ENCODE results near the gene IL16. TPM values are rescaled to one million over a fixed set of nuclear protein-coding genes. Genes with fewer than 3 reads are reported as not detected.

The IL16 gene
- total and polyA plus RNA-seq, 2 donors (not counting 1 experiment from before 2014, with no cell fraction given), result 181 to 287 TPM

DNA sequence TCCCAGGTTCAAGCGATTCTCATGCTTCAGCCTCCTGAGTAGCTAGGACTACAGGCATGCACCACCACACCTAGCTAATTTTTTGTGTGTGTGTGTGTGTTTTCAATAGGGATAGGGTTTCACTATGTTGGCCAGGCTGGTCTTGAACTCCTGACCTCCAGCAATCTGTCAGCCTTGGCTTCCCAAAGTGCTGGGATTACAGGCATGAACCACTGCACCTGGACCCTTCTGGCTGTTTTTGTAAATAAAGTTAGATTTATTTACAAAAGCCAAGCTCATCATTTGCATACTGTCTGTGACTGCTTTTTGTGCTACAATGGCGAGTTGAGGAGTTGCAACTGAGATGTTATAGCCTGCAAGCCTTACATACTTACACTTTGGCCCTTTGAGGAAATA is 28.6 kb upstream of the IL16 start:
- Histone ChIP-seq H2AFZ (ENCODE audit: insufficient read depth, low read depth, low read length, poor library complexity, severe bottlenecking) (no peak overlapping the region), H3K4me3 (ENCODE audit: control extremely low read depth in 1 of 5, extremely low read depth in 1 of 5, insufficient read depth in 1 of 5, low read depth in 2 of 5, low read length in 4 of 5) (no peak overlapping the region), H3K27me3 (replicated peaks in 1 of 4; ENCODE audit: control extremely low read depth in 1 of 4, control insufficient read depth in 3 of 4, insufficient read depth in 4 of 4, low read length in 3 of 4) (peaks cover 0 to 13% (median 0%) of the 10 kb centered on the region in 4 experiments), H3K9me3 (ENCODE audit: control extremely low read depth in 1 of 3, control insufficient read depth in 2 of 3, insufficient read depth in 1 of 3, low read length in 2 of 3) (no peaks in the 10 kb centered on the region), H3K79me2 (ENCODE audit: control insufficient read depth, insufficient read depth, low read length) (no peaks in the 10 kb centered on the region), H3K9ac (ENCODE audit: low read length) (no peak overlapping the region), H3K27ac (ENCODE audit: low read length in 2 of 2) (no peak overlapping the region), H3K4me2 (replicated peaks; ENCODE audit: low read depth, low read length, poor library complexity, severe bottlenecking) (no peak overlapping the region), H3K36me3 (replicated peaks in 1 of 2; ENCODE audit: control extremely low read depth in 1 of 2, control insufficient read depth in 1 of 2, extremely low read depth in 1 of 2, insufficient read depth in 2 of 2, low read length in 1 of 2) (no peaks in the 10 kb centered on the region), H3K4me1 (ENCODE audit: control insufficient read depth in 2 of 2, insufficient read depth in 2 of 2, low read length in 2 of 2) (no peaks in the 10 kb centered on the region), H4K20me1 (ENCODE audit: control insufficient read depth, insufficient read depth, low read length, poor library complexity, severe bottlenecking) (no peaks in the 10 kb centered on the region)
- DNase-seq (no peak), ATAC-seq (ENCODE audit: low read depth) (no peak)
- peaks cover 24% of the 10 kb centered on the region for H3K27me3 Mint-ChIP-seq
- no peak overlapping the region for H3K27ac Mint-ChIP-seq
- H3K4me3 Mint-ChIP-seq, result no peak overlapping the region
- H3K9me3 Mint-ChIP-seq (ENCODE audit: insufficient read depth), result no peaks in the 10 kb centered on the region
- TF ChIP-seq, protein P1, sequence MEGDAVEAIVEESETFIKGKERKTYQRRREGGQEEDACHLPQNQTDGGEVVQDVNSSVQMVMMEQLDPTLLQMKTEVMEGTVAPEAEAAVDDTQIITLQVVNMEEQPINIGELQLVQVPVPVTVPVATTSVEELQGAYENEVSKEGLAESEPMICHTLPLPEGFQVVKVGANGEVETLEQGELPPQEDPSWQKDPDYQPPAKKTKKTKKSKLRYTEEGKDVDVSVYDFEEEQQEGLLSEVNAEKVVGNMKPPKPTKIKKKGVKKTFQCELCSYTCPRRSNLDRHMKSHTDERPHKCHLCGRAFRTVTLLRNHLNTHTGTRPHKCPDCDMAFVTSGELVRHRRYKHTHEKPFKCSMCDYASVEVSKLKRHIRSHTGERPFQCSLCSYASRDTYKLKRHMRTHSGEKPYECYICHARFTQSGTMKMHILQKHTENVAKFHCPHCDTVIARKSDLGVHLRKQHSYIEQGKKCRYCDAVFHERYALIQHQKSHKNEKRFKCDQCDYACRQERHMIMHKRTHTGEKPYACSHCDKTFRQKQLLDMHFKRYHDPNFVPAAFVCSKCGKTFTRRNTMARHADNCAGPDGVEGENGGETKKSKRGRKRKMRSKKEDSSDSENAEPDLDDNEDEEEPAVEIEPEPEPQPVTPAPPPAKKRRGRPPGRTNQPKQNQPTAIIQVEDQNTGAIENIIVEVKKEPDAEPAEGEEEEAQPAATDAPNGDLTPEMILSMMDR (IDR thresholded peaks at IDR 0.05), result no peak
- no peak for TF ChIP-seq EZH2 (IDR thresholded peaks at IDR 0.05; ENCODE audit: borderline replicate concordance, insufficient read depth, low read depth, low read length, poor library complexity, severe bottlenecking)
- POLR2A ChIA-PET, result interaction anchor here (0.7 kb wide), 1 partner anchor 57 kb away, joined by 19 read pairs; no protein-coding TSS in a partner anchor
- intact Hi-C loops (cut with micrococcal nuclease), result no loop called here
- WGBS (ENCODE audit: insufficient coverage), result 100% methylated on average over 1 of the region's 2 CpGs
- CTCF ChIA-PET, result interaction anchor here (1.2 kb wide), 1 partner anchor 12 kb away, joined by 3 read pairs; no protein-coding TSS in a partner anchor
- H3K4me1 Mint-ChIP-seq, result no peaks in the 10 kb centered on the region

DNA sequence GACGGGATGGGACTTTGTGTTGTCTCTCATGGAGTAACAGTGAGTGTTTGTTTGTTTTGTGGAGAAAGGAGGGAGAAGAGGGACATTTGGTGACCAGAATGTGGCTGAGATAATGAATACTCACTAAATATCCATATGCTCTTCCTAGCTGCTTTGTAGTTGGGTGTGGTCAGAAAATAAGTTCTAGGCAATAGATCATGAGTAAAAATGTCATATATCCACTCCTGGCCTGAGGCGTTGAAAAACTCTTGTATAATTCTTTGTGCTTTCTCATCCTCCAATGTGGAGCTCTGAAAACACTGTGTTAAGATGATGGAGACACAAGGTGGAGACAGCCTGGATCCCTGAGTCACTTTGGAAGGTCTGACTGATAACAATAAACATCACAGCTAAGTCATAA is 28.0 kb upstream of the IL16 start:
- Histone ChIP-seq H3K4me2 (replicated peaks; ENCODE audit: low read depth, low read length, poor library complexity, severe bottlenecking) (no peak overlapping the region), H3K9ac (ENCODE audit: low read length) (no peak overlapping the region), H3K27ac (ENCODE audit: low read length in 2 of 2) (no peak overlapping the region), H2AFZ (ENCODE audit: insufficient read depth, low read depth, low read length, poor library complexity, severe bottlenecking) (no peak overlapping the region), H3K4me3 (ENCODE audit: control extremely low read depth in 1 of 5, extremely low read depth in 1 of 5, insufficient read depth in 1 of 5, low read depth in 2 of 5, low read length in 4 of 5) (no peak overlapping the region), H4K20me1 (ENCODE audit: control insufficient read depth, insufficient read depth, low read length, poor library complexity, severe bottlenecking) (no peaks in the 10 kb centered on the region), H3K36me3 (replicated peaks in 1 of 2; ENCODE audit: control extremely low read depth in 1 of 2, control insufficient read depth in 1 of 2, extremely low read depth in 1 of 2, insufficient read depth in 2 of 2, low read length in 1 of 2) (no peaks in the 10 kb centered on the region), H3K9me3 (ENCODE audit: control extremely low read depth in 1 of 3, control insufficient read depth in 2 of 3, insufficient read depth in 1 of 3, low read length in 2 of 3) (no peaks in the 10 kb centered on the region), H3K79me2 (ENCODE audit: control insufficient read depth, insufficient read depth, low read length) (no peaks in the 10 kb centered on the region), H3K27me3 (replicated peaks in 1 of 4; ENCODE audit: control extremely low read depth in 1 of 4, control insufficient read depth in 3 of 4, insufficient read depth in 4 of 4, low read length in 3 of 4) (peaks cover 0 to 13% (median 0%) of the 10 kb centered on the region in 4 experiments), H3K4me1 (ENCODE audit: control insufficient read depth in 2 of 2, insufficient read depth in 2 of 2, low read length in 2 of 2) (no peaks in the 10 kb centered on the region)
- no peak for DNase-seq
- POLR2A ChIA-PET, result no interaction called here
- no peak for TF ChIP-seq EZH2 (IDR thresholded peaks at IDR 0.05; ENCODE audit: borderline replicate concordance, insufficient read depth, low read depth, low read length, poor library complexity, severe bottlenecking)
- TF ChIP-seq, protein P1 (IDR thresholded peaks at IDR 0.05), result no peak
- no peak for ATAC-seq (ENCODE audit: low read depth)
- no peak overlapping the region for H3K27ac Mint-ChIP-seq
- 80% methylated on average over 1 of the region's 2 CpGs for whole genome bisulfite sequencing (ENCODE audit: insufficient coverage)
- no peaks in the 10 kb centered on the region for H3K9me3 Mint-ChIP-seq (ENCODE audit: insufficient read depth)
- H3K4me3 Mint-ChIP-seq, result no peak overlapping the region
- intact Hi-C loops (cut with micrococcal nuclease), result no loop called here
- H3K27me3 Mint-ChIP-seq, result peaks cover 24% of the 10 kb centered on the region
- no peaks in the 10 kb centered on the region for H3K4me1 Mint-ChIP-seq
- CTCF ChIA-PET, result interaction anchor here (1.2 to 1.5 kb wide), 2 partner anchors 13 to 97 kb away, joined by 3 to 4 read pairs; no protein-coding TSS in a partner anchor
